Measurements from ENCODE around the gene SND1. TPM values are rescaled to one million over a fixed set of nuclear protein-coding genes. Genes with fewer than 3 reads are reported as not detected.

Gene SND1
- total and polyA plus RNA-seq, 2 of the 4 experiments (the other 2 are of a cell fraction), result 154 to 294 TPM

DNA sequence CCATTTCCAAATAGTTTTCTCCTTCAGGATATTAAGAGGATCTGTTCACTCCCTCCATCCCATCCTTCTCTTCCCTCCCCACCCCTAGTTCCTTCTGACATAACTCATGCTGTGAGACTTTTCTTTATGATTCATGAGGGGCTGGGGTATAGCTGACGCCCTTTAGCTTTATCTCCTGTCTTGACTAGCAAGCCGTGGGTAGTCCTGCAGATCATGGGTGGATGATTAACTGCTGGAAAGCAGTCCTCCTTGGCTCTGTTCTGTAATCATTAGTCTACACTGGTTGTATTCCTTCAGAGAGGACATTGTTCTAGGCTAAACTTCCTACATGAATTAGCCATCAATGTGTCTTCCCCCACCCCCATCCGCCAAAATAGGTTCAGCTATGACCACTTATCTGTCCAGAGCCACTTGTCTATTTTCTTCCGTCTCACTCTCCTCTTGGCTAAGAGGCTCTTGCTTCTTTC, 243.9 kb downstream of the SND1 start:
- H3K9ac ChIP-seq (ENCODE audit: low read depth, low read length), result no peak overlapping the region
- no peak overlapping the region for H3K27ac ChIP-seq (ENCODE audit: insufficient read depth, low read length)
- H4K8ac ChIP-seq (ENCODE audit: low read depth in 2 of 2, low read length in 2 of 2), result no peak overlapping the region
- H3K18ac ChIP-seq (ENCODE audit: low read depth, low read length), result no peak overlapping the region
- peaks cover 63 to 77% of the 10 kb centered on the region in 2 experiments for H3K79me1 ChIP-seq (ENCODE audit: low read depth in 1 of 2, low read length in 2 of 2)
- no peak overlapping the region for H3K14ac ChIP-seq (replicated peaks; ENCODE audit: low read depth, low read length)
- peaks cover 72% of the 10 kb centered on the region for H4K20me1 ChIP-seq (ENCODE audit: insufficient read depth, low read length)
- no peak overlapping the region for H3K4me2 ChIP-seq (ENCODE audit: low read depth, low read length)
- peaks cover 27% of the 10 kb centered on the region for H3K9me1 ChIP-seq (ENCODE audit: insufficient read depth, low read length)
- no peak overlapping the region for H3K4me3 ChIP-seq (ENCODE audit: insufficient read depth, low read depth, low read length)
- H2AK5ac ChIP-seq (ENCODE audit: low read depth, low read length), result no peak overlapping the region
- ChIA-PET POLR2A (ENCODE audit: unreplicated experiment) (no interaction called here), CTCF (interaction anchor here (1.6 kb wide), 1 partner anchor 13 kb away, joined by 3 read pairs; no protein-coding TSS in a partner anchor)
- dilution Hi-C loops (cut with HindIII; ENCODE audit: low sequenced_read_pairs, unreplicated experiment) (no loop called here), intact Hi-C loops (cut with micrococcal nuclease) (no loop called here), in situ Hi-C loops (cut with MboI; ENCODE audit: low sequenced_read_pairs) (no loop called here)
- H2BK20ac ChIP-seq (ENCODE audit: low read depth, low read length), result no peak overlapping the region
- DNase-seq (no peak), ATAC-seq (ENCODE audit: low read depth) (no peak)
- H3K9me3 ChIP-seq (ENCODE audit: control insufficient read depth, insufficient read depth, low read length), result no peaks in the 10 kb centered on the region
- no peaks in the 10 kb centered on the region for H3K27me3 ChIP-seq (ENCODE audit: control insufficient read depth, insufficient read depth, low read length)
- no peak overlapping the region for H2AFZ ChIP-seq (replicated peaks; ENCODE audit: low read length, poor library complexity)
- no peak for TF ChIP-seq MAZ (IDR thresholded peaks at IDR 0.05; ENCODE audit: borderline replicate concordance, low read depth, low read length)
- TF ChIP-seq RAD21 (IDR thresholded peaks at IDR 0.05; ENCODE audit: low read length), result no peak
- TF ChIP-seq BHLHE40 (IDR thresholded peaks at IDR 0.05; ENCODE audit: low read depth, low read length), result no peak
- TF ChIP-seq MXI1 (IDR thresholded peaks at IDR 0.05; ENCODE audit: borderline replicate concordance, low read depth, low read length), result no peak
- TF ChIP-seq CHD1 (IDR thresholded peaks at IDR 0.05; ENCODE audit: low read depth, low read length), result no peak
- TF ChIP-seq, protein P1, sequence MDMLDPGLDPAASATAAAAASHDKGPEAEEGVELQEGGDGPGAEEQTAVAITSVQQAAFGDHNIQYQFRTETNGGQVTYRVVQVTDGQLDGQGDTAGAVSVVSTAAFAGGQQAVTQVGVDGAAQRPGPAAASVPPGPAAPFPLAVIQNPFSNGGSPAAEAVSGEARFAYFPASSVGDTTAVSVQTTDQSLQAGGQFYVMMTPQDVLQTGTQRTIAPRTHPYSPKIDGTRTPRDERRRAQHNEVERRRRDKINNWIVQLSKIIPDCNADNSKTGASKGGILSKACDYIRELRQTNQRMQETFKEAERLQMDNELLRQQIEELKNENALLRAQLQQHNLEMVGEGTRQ (IDR thresholded peaks at IDR 0.05; ENCODE audit: low read depth, low read length), result no peak
- TF ChIP-seq CTCF (conservative IDR thresholded peaks at IDR 0.05; ENCODE audit: low read depth, low read length), result no peak
- TF ChIP-seq POLR2A (IDR thresholded peaks at IDR 0.05; ENCODE audit: low read depth, low read length), result no peak
- no peak for TF ChIP-seq NFE2L2 (IDR thresholded peaks at IDR 0.05; ENCODE audit: low read depth, low read length)
- no peak for TF ChIP-seq RCOR1 (IDR thresholded peaks at IDR 0.05; ENCODE audit: insufficient replicate concordance, low read length)
- no peak for TF ChIP-seq SMC3 (IDR thresholded peaks at IDR 0.05; ENCODE audit: low read depth, low read length)
- TF ChIP-seq RFX5 (IDR thresholded peaks at IDR 0.05; ENCODE audit: low read depth, low read length), result no peak
- TF ChIP-seq ELK1 (IDR thresholded peaks at IDR 0.05; ENCODE audit: borderline replicate concordance, low read depth, low read length), result no peak
- TF ChIP-seq MAFK (IDR thresholded peaks at IDR 0.05; ENCODE audit: low read depth, low read length), result no peak
- TF ChIP-seq CEBPB (IDR thresholded peaks at IDR 0.05; ENCODE audit: low read depth, low read length), result no peak
- TF ChIP-seq FOS (IDR thresholded peaks at IDR 0.05; ENCODE audit: low read depth, low read length), result no peak
- H4K91ac ChIP-seq (ENCODE audit: insufficient read depth, low read depth, low read length), result no peak overlapping the region
- no peak overlapping the region for H2BK15ac ChIP-seq (ENCODE audit: low read depth, low read length)
- H3K23ac ChIP-seq (ENCODE audit: low read depth, low read length), result no peak overlapping the region
- no peak overlapping the region for H3K4ac ChIP-seq (ENCODE audit: low read depth, low read length)
- BruUV-seq (replicated peaks), result no TSS peak
- H2BK5ac ChIP-seq (ENCODE audit: low read depth, low read length, poor library complexity, severe bottlenecking), result no peak overlapping the region
- 33% methylated on average over 1 of the region's 4 CpGs; no CpG with 5 or more reads in 1 of the 2 experiments for WGBS, 2 experiments (ENCODE audit: extremely low coverage in 2 of 2, insufficient read length in 1 of 2)
- no peak overlapping the region for H2BK120ac ChIP-seq (ENCODE audit: low read depth, low read length)
- H3K4me1 ChIP-seq (ENCODE audit: control insufficient read depth, insufficient read depth, low read length), result peaks cover 20% of the 10 kb centered on the region
- no peak overlapping the region for H3K56ac ChIP-seq (ENCODE audit: extremely low read depth, insufficient read depth, low read length)
- H3K36me3 ChIP-seq (ENCODE audit: control insufficient read depth, insufficient read depth, low read length), result peaks cover 5% of the 10 kb centered on the region
- no peak overlapping the region for H4K5ac ChIP-seq (ENCODE audit: low read depth, low read length)
- H2AK9ac ChIP-seq (replicated peaks; ENCODE audit: low read depth, low read length, poor library complexity), result no peak overlapping the region
